Psoas muscle (tissue), 8 donors: ENCODE data around the gene EMC8. TPM values are rescaled to one million over a fixed set of nuclear protein-coding genes. Genes with fewer than 3 reads are reported as not detected.

Experiments
- ATAC-seq, 4 donors: fragments of 200-7000 bp; cut with Tn5 transposase; one replicate each; pipeline ENCODE4 v1.9.1; 2020; ENCODE audit warnings: moderate library complexity in 3 of 4, mild to moderate bottlenecking in 2 of 4
- DNase-seq, 2 donors: peaks; one replicate each; pipeline ENCODE4 v3.0.0-alpha.2; 2020
- H3K27ac ChIP-seq: fragments of 200-600 bp; one replicate; pipeline ENCODE4 v1.8.0; 2022
- H3K27me3 ChIP-seq, 3 donors: fragments of 200-600 bp in 1 of 3; one replicate each; pipeline versions ENCODE4 v1.6.1 to v1.8.0; 2013 to 2022; ENCODE audit warnings: low read length in 2 of 3, mild to moderate bottlenecking in 2 of 3, moderate library complexity in 1 of 3; ENCODE audit not compliant: insufficient read depth in 3 of 3
- H3K36me3 ChIP-seq, 2 donors: fragments of 200-600 bp in 1 of 2; one replicate each; pipeline versions ENCODE4 v1.6.1 to v1.8.0; 2013 to 2022; ENCODE audit warnings: low read depth in 1 of 2, mild to moderate bottlenecking in 1 of 2, moderate library complexity in 1 of 2; ENCODE audit not compliant: insufficient read depth in 1 of 2
- H3K4me1 ChIP-seq: fragments of 200-600 bp; one replicate; pipeline ENCODE4 v1.8.0; 2022
- H3K4me3 ChIP-seq: fragments of 200-600 bp; one replicate; pipeline ENCODE4 v1.8.0; 2022; ENCODE audit warnings: mild to moderate bottlenecking
- H3K9me3 ChIP-seq: fragments of 200-600 bp; one replicate; pipeline ENCODE4 v1.8.0; 2022
- CTCF ChIP-seq: fragments of 200-600 bp; IDR thresholded peaks from one replicate; pipeline ENCODE4 v1.8.0; 2022; ENCODE audit warnings: antibody characterized with exemption
- WGBS, 3 donors: extraction: QIAGEN DNeasy Blood & Tissue Kit; methylation state at CpG; one replicate each; pipeline versions ENCODE4 v1.1.6 to v1.1.7; 2013; 5-methylcytosine and 5-hydroxymethylcytosine counted together
- intact Hi-C, 2 donors: fragments of 100-400 bp; cut with DNase I; formaldehyde crosslinking; loops; one replicate each; pipeline versions ENCODE4 v1.11.0 to v1.14.2; 2022
- polyA plus RNA-seq, 3 donors: library from polyadenylated mRNA; stranded (reverse); fragments of 200-250 nt; gene quantifications; one replicate each; pipeline ENCODE4 v1.2.3, GENCODE V29; 2013
- total RNA-seq, 4 donors: library from RNA; stranded (reverse); fragmentation: NEBNext Ultra II Directional in 2 of 4; extraction: Animal tissue kit (Norgen Biotek cat#: 25700) in 2 of 4; gene quantifications; one replicate each; pipeline versions ENCODE4 v1.2.1 to v1.2.4, GENCODE V29; 2021 to 2023
- donor health status: healthy with polysubstance abuse.
- donor health status: DM: no; HTN: no; CAD: no; lungs with moderate emphysema.
- donor health status: Bipolar disorder and iron deficiency.
- donor health status: healthy.
- donor health status: DM: yes; HTN: yes; CAD: no.
- donor health status: DM: no; HTN: no; CAD: no.
- donor health status: DM: no; HTN: no; CAD: no.
- donor health status: DM: yes; HTN: yes; CAD: no.

The EMC8 gene
- total and polyA plus RNA-seq, 7 donors, result 16.4 to 41.6 (median 24.7) TPM

GRCh38 chr16:85835956-85836705 is 36.8 kb upstream of the EMC8 start:
- DNase-seq (no peak), ATAC-seq (no peak)
- H3K4me1 ChIP-seq, result no peaks in the 10 kb centered on the region
- H3K27ac ChIP-seq, result no peak overlapping the region
- intact Hi-C loops, result no loop called here
- TF ChIP-seq CTCF, result no peak
- no peak overlapping the region for H3K4me3 ChIP-seq
- 64 to 70% (median 65%) methylated on average over 22 of the region's 22 CpGs for WGBS, 3 donors
- H3K36me3 ChIP-seq, result no peaks in the 10 kb centered on the region
- H3K27me3 ChIP-seq, result peaks cover 0 to 39% (median 17%) of the 10 kb centered on the region in 3 donors
- H3K9me3 ChIP-seq, result no peaks in the 10 kb centered on the region

DNA sequence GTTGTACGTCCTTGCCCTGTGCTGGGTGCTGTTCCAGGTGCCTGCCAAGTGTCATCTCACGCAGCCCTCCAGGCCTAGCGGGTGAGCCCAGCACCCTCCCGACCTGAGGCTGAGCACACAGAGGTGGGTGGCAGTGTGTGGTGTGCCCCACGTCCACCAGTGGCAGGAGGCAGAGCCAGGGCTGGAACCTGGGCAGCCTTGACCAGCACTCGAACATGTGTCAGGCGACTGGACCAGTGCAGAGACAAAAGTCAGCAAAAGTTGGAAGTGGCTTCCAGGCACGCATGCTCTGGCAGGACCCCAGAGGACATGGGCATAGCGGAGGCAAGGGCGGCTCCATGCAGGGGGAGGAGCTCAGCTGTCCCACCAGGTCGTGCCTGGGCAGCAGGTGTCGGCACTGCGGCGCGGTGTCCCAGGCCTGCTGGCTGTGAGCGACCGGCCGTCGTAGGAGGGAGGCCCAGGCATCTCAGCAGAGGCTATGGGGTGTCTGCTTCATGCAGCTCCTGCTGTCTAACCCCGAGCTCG is 35.9 kb upstream of the EMC8 start:
- ATAC-seq (no peak), DNase-seq (no peak)
- no peaks in the 10 kb centered on the region for H3K4me1 ChIP-seq
- intact Hi-C loops, result no loop called here
- H3K9me3 ChIP-seq, result no peaks in the 10 kb centered on the region
- H3K27me3 ChIP-seq, result peaks cover 0 to 46% (median 15%) of the 10 kb centered on the region in 3 donors
- no peaks in the 10 kb centered on the region for H3K36me3 ChIP-seq
- 68 to 72% (median 69%) methylated on average over 21 of the region's 21 CpGs for WGBS, 3 donors
- no peak overlapping the region for H3K4me3 ChIP-seq
- no peak overlapping the region for H3K27ac ChIP-seq
- no peak for TF ChIP-seq CTCF

GRCh38 chr16:85834741-85835140 is 35.4 kb upstream of the EMC8 start:
- no peaks in the 10 kb centered on the region for H3K4me1 ChIP-seq
- TF ChIP-seq CTCF, result no peak
- 82 to 89% (median 85%) methylated on average over 5 of the region's 5 CpGs for WGBS, 3 donors
- H3K27ac ChIP-seq, result no peak overlapping the region
- peaks cover 0 to 52% (median 17%) of the 10 kb centered on the region in 3 donors for H3K27me3 ChIP-seq
- no peak overlapping the region for H3K4me3 ChIP-seq
- no peak for ATAC-seq
- intact Hi-C loops, result no loop called here
- H3K36me3 ChIP-seq, result no peaks in the 10 kb centered on the region
- DNase-seq, result no peak
- no peaks in the 10 kb centered on the region for H3K9me3 ChIP-seq

- no peaks in the 10 kb centered on the region for H3K9me3 ChIP-seq
- no peak for TF ChIP-seq CTCF
- WGBS, 3 donors, result 54 to 67% (median 67%) methylated on average over 22 of the region's 22 CpGs
- H3K4me3 ChIP-seq, result no peak overlapping the region
- H3K27ac ChIP-seq, result no peak overlapping the region
- intact Hi-C loops, result no loop called here
- ATAC-seq (no peak), DNase-seq (no peak)
- peaks cover 0 to 59% (median 19%) of the 10 kb centered on the region in 3 donors for H3K27me3 ChIP-seq
- no peaks in the 10 kb centered on the region for H3K4me1 ChIP-seq
- no peaks in the 10 kb centered on the region for H3K36me3 ChIP-seq
Measured at GRCh38 chr16:85833219-85833920, 34.0 kb upstream of the EMC8 start.
